Measurements from ENCODE around the gene TOGARAM2.

TOGARAM2 gene

GRCh38 chr2:29024882-29025430, 43.9 kb downstream of the TOGARAM2 start:
- DNase-seq: peak; percentile 43

- DNase-seq: no peak
These were observed 44.6 kb downstream of the TOGARAM2 start for GRCh38 chr2:29025711-29026110.

- no peak for DNase-seq
These were observed 49.9 kb downstream of the TOGARAM2 start for GRCh38 chr2:29031046-29031445.

DNA sequence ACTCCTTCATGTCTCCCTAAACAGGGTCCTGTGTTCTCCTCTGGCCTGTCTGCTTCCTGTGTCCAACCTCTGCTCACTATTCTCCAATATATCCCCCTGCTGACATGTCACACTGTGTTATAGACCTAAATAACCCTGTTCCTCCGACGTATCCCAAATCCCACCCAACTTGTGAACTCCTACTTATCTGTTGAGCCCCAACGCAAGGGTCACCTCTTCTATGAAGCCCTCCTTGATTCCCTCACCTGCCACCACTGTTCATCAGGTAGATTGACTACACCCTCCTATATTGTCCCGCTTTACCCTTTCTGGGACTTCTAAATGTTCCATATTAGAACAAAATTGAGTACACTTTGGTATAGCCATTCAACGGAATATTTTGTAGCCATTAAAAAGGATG, 51.1 kb downstream of the TOGARAM2 start:
- no peak for DNase-seq

GRCh38 chr2:29033172-29033571, 52.1 kb downstream of the TOGARAM2 start:
- no peak for DNase-seq

- DNase-seq: no peak
These were observed 52.6 kb downstream of the TOGARAM2 start for GRCh38 chr2:29033656-29034055.

- DNase-seq: no peak
These were observed 54.1 kb downstream of the TOGARAM2 start for GRCh38 chr2:29035016-29035745.

GRCh38 chr2:29039718-29040480, 58.8 kb downstream of the TOGARAM2 start:
- DNase-seq: no peak

- DNase-seq: no peak
These were observed 59.5 kb downstream of the TOGARAM2 start for GRCh38 chr2:29040552-29040951.

- DNase-seq: no peak
These were observed 60.1 kb downstream of the TOGARAM2 start for GRCh38 chr2:29041161-29041660.

DNA sequence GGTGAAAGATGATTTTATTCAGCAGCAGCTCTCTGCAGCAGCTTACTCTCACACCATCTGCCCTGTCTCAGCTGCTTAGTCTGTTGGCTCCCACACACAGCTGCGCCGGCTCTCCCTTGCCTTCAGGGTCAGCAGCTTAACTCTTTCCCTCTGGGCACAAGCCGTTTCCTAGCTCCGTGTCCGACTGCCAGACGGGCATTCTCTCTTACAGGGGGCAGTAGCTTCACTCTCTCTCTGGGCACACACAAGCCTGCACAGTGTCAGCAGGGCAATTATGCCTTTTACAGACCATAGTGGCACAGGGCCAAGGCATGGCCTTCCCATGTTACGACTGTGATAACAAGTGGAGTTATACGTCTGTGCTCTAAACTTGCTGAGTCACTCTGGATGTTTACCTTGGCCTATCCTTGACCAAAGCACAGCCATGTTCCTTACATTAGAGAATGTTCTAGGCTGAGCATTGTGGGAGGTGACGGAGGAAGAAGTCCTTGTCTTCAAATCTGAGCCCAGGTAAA, 61.5 kb downstream of the TOGARAM2 start:
- DNase-seq: peak; percentile 81

DNA sequence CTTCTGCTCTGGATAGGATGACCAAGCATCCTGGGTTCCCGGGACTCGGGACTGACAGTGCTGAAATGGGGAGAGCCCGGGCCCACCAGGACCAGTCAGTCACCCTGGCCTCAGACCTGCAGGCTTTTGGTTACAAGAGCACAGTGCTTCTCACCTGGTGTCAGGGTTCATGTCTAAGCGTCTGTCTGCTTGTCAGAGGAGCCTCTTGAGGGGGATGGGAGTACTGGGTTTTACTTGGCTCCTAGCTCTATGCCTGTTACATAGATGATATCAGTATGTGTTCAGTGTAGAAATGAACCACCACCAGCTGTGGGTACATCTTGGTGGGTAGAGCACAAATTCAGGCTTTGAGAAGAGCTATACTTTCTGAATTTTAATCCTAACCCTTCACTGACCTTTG, 63.4 kb downstream of the TOGARAM2 start:
- no peak for DNase-seq

DNA sequence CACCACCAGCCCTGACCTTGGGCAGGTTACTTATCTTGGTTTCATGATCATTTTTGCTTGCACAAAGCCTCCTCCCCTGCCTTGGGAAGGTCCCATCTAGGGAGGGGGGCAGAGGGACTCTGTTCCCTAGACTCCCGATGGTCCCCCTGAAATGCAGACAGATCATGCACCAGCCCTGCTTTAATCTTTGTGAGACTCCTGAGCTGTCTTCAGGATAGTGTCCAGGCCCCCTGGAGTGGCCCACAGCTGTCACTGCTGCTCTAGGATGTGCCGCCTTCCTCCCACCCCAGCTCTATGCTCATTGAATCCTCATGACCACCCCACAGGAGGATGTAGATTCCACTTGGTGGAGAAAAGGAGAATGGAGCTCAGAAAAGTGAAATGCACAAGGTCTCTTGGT, 65.2 kb downstream of the TOGARAM2 start:
- no peak for DNase-seq

DNA sequence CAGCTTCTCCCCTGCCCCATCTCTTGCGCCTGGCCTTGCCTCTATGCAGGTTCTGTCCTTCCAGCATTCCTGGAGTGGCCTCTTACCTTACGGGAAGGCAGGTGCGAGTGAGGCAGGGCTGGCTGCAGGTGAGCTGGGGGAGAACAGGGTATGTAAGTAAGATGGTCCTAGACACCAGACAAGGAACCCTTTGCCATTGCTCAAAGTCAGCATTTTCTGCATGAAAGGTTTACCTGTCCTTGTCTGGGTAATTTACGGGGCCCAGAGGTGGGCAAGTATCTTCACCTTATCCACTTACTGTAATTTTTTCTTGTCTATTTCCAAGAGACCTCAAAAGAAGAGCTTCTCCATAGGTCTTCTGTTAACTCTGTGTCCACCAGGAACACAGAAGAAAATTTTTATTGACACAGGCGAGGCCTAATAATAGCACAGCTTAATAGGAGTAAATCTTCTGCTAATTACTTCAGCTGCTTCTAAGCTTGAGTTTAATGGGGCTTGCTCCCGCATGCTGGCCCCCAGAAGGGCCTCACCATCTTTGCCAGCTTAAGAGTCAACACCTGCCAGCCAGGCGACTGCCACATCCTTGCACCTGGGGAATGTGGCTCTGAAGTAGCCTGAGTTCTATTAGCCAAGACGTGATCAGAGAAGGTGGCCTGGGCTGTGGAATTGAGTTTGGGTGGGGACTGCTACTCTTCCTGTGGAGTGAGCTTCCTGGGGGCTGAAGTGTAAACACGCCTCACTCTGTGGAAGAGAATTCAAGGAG, 66.2 kb downstream of the TOGARAM2 start:
- DNase-seq: no peak

- DNase-seq: peak; percentile 83
These were observed 69.5 kb downstream of the TOGARAM2 start for GRCh38 chr2:29050591-29050990.

DNA sequence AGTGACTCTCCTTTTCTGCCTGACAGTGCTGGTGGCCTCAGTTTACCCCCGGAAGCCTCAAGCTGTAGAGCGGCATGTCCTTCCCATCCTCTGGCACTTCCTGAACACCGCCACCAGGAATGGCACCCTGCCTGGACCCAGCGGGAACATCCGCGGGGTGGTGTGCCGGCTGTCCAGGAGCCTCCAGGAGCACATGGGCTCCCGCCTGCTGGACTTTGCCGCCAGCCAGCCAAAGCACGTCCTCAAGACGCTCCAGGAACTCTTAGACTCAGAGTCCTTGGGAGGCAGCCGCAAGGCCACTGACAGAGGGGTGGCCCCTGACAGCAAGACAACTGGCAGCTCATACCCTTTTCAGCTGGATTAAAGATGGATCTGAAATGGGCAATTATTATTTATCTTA, 70.6 kb downstream of the TOGARAM2 start:
- no peak for DNase-seq

GRCh38 chr2:29052807-29053206, 71.7 kb downstream of the TOGARAM2 start:
- DNase-seq: no peak

DNA sequence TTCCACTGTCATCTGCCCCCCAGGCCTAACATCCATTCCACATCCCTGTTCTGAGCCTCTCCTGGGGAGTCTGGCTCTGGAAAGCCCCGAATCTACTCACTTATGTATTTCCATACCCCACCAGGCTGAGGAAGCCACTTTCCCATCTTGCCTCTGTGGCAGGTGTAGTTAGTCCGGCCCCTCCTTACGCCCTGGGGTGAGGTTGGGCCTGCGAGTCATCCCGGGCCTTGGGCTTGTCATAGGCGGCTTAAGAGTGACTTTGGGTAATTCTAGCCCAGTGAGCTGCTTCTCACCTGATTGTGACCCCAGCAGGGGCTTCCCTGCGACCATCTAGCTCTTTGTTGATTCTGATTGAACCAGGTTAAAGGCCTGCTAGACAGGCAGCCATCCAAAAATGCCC, 72.1 kb downstream of the TOGARAM2 start:
- no peak for DNase-seq

DNA sequence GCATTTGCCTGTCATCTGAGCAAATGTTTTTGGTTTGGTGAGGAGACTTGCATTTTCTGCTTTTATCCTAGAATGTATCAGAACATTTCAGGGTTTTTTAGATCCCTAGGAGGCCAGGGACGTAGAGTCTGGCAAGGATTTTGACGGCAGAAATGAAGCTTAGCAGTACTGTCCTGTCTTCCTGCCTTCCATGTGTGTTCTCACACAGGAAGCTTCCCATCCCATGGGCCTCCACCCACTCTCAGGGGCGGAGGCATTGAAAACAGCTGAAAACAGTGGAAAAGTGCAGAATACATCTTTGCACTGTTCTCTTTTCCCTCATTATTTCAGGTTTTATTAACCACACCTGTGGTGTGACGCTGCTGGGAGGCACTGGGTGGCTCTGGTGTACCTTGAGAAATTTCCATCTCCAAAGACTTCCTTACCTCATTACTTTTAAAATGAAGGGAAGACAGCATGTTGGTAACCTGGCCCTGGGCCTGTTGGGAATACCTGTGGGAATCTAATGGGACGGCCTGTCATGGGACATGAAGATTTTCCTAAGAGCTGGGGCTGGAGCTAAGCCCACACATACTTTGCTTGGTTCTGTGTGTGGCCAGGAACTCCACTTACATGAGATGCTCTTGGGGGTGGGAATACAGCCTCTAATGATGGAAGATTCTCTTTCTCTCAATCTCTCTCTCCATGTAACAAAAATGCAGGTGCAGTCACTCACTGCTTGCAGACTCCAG, 72.7 kb downstream of the TOGARAM2 start:
- no peak for DNase-seq

DNA sequence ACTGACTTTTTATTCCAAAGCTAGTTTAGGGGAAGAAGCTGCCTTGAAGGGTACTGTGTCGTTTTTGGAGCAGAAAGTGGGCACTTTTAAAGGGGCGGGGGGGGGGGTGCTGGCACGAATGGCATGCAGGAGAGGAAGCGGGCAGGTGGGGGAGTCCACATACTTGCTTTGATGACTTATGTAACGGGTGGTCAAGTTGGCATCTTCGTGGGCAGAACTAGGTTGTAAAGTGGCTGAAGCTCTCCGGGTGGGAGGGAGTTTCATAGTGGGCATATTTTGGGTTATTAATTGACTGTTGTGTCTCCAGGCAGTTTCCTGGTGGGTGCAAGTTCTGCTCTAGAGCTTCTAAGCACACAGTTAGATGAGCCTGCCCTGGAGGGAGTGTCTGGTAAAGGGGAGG, 73.3 kb downstream of the TOGARAM2 start:
- no peak for DNase-seq

- DNase-seq: no peak
These were observed 74.5 kb downstream of the TOGARAM2 start for GRCh38 chr2:29055601-29056000.

- no peak for DNase-seq
These were observed 75.4 kb downstream of the TOGARAM2 start for GRCh38 chr2:29056452-29056851.

Data from eye (tissue), 1 donor.